Frontal cortex (tissue), 4 donors: ENCODE data around the gene BNC2. TPM values are rescaled to one million over a fixed set of nuclear protein-coding genes. Genes with fewer than 3 reads are reported as not detected.
"Not testable (repeated sequence)": the region's sequence is repeated elsewhere in the genome, so short reads cannot be mapped to it uniquely, and the experiment has no call there.

ENCODE experiments used
- DNase-seq, 2 donors: peaks; one replicate each; pipeline ENCODE4 v3.0.0; 2012; ENCODE audit warnings: low spot score in 2 of 2
- FAIRE-seq: peaks from 2 replicates; lab custom pipeline; 2012; peaks lifted over from hg19 to GRCh38; lab: Jason Lieb, UNC
- total RNA-seq: library from RNA; depleted of rRNA; stranded (reverse); fragments of >200 nt; gene quantifications from one replicate; pipeline ENCODE4 v1.2.3, GENCODE V29; 2014
- donor health status: control.
- donor health status: control.
- donor health status: control.

BNC2 gene
- total RNA-seq, 1 donor from 2014 or later, result 1.6 TPM

- DNase-seq (no peak), FAIRE-seq (no peak)
Observed at GRCh38 chr9:16575142-16575985, 295.1 kb downstream of the BNC2 start.

GRCh38 chr9:16572005-16572734, 298.3 kb downstream of the BNC2 start:
- FAIRE-seq (no peak), DNase-seq (no peak)

GRCh38 chr9:16571127-16571802, 299.2 kb downstream of the BNC2 start:
- DNase-seq (no peak), FAIRE-seq (no peak)

- DNase-seq (no peak), FAIRE-seq (no peak)
Observed at GRCh38 chr9:16563446-16563845, 307.0 kb downstream of the BNC2 start.

GRCh38 chr9:16561121-16561520, 309.3 kb downstream of the BNC2 start:
- FAIRE-seq (no peak), DNase-seq (no peak)

GRCh38 chr9:16559418-16560188, 310.9 kb downstream of the BNC2 start:
- FAIRE-seq (no peak), DNase-seq (no peak)

GRCh38 chr9:16555802-16556201, 314.7 kb downstream of the BNC2 start:
- DNase-seq (no peak), FAIRE-seq (no peak)

GRCh38 chr9:16553869-16554540, 316.5 kb downstream of the BNC2 start:
- FAIRE-seq (no peak), DNase-seq (no peak)

GRCh38 chr9:16552252-16552651, 318.2 kb downstream of the BNC2 start:
- DNase-seq, result no peak
- FAIRE-seq, result no peak

GRCh38 chr9:16551692-16552091, 318.8 kb downstream of the BNC2 start:
- no peak for DNase-seq
- no peak for FAIRE-seq

- FAIRE-seq (no peak), DNase-seq (no peak)
Observed at GRCh38 chr9:16545639-16546038, 324.8 kb downstream of the BNC2 start.

GRCh38 chr9:16544842-16545241, 325.6 kb downstream of the BNC2 start:
- FAIRE-seq (no peak), DNase-seq (no peak)

- DNase-seq (no peak), FAIRE-seq (no peak)
Observed at GRCh38 chr9:16543686-16544085, 326.8 kb downstream of the BNC2 start.

GRCh38 chr9:16543225-16543624, 327.2 kb downstream of the BNC2 start:
- FAIRE-seq, result no peak
- DNase-seq, result no peak

- DNase-seq (no peak), FAIRE-seq (no peak)
Observed at GRCh38 chr9:16542290-16542689, 328.2 kb downstream of the BNC2 start.

- FAIRE-seq (no peak), DNase-seq (no peak)
Observed at GRCh38 chr9:16540743-16541613, 329.5 kb downstream of the BNC2 start.

GRCh38 chr9:16539626-16540025, 330.8 kb downstream of the BNC2 start:
- FAIRE-seq, DNase-seq: not testable (repeated sequence)

- no peak for FAIRE-seq
- no peak for DNase-seq
Observed at GRCh38 chr9:16535555-16535954, 334.9 kb downstream of the BNC2 start.
